Fibroblast of skin of left biceps (primary cell): Measurements from ENCODE around the gene CTRL.
"Not testable (repeated sequence)": the region's sequence is repeated elsewhere in the genome, so short reads cannot be mapped to it uniquely, and the experiment has no call there.

Source experiments
- DNase-seq, 2 experiments: peaks; one replicate each; pipeline ENCODE4 v3.0.0-alpha.2; 2013; ENCODE audit warnings: low read depth in 2 of 2

Gene CTRL

DNA sequence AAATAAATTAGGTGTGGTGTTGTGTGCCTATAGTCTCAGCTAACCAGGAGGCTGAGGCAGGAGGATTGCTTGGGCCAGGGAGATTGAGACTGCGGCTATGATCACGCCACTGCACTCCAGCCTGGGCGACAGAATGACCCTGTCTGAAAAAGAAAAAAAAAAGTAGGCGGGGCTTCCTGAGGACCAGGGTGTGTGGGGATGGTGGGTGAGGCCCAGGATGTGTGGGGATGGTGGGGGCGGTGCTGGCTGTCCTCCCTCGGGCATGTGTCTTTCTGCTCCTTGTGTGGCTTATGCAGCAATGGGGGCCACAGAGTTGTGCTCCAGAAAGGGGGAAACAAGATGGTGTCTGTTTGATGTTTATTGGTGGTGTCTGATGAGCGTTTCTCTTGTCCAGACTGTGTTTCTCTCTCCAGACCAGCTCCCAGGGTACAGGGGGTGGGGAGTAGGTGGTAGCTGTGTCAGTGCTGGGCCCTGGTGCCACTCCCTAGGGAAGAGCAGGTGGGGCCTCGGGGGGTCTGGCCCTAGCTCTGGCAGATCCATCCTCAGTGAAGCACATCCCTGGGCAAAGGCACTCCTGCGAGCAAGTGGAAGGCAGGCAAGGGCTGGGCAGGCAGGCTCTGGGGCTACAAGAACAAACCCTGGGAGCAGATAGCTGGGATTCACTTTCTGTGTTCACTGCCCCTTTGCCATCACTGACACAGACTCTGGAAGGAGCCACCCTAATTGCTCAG lies 10.0 kb upstream of the CTRL start:
- no peak for DNase-seq

DNA sequence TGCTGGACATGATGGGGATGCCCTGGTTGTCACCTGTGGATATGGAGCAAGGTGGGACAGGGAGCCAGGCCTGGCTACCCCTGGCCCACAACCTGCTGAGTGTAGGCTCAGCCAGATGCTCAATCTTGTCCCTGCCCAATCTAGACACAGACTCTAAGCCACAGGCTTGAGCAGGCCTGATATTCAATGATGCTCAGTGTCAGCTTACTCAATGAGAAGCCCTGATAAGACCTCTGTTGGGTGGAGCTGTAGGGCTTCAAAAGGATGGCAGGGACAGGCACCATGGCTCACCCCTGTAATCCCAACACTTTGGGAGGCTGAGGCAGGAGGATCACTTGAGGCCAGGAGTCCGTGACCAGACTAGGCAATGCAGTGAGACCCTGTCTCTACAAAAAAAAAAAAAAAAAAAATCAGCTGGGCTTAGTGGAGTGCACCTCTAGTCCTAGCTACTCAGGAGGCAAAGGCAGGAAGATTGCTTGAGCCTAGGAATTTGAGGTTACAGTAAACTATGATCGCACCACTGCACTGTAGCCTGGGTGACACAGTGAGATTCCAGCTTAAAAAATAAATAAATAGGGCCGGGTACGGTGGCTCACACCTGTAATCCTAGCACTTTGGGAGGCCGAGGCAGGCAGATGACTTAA lies 8.9 kb upstream of the CTRL start:
- no peak for DNase-seq

DNA sequence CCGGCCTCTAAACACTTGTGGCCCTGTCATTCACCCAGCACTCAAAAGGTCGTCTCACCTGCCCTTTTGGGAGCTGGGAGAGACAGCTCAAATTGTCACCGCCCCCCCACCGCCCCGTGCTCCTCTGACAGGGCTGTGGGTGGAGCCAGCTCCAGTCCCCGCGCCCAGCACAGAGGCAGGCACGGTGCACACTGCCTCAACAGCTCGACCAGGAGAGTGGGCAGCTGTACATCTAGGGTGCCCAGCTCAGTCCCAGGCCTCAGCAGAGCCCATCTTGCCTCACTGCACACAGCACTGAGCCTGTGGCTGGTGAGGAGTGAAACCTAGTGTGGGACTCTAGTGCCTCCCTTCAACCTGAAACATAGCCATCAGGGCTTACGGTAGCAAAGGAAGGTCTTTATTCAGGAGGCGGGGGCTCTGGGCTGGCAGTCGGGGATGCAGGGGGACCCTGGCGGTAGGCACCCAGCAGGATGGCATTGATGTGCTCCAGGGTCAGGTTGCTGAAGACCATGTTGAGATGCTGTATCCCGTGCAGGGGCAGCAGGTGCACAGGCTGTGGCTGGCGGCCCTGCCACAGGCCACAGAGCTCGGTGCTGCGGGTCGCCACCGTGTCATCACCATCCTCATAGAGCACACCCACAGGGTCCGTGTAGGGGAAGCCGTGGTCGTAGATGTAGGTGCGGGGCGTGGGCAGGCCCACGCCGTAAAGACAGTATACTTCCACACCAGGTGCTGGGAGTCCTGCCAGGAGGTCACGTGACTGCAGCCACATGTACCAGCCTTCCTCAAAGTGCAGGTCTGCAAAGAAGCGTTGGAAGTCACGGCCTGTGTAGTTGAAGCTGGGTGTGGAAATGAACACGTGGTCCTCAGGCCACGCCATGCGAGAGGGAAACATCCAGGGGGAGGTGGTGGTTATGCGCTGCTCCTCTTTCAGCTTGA lies 8.1 kb upstream of the CTRL start:
- no peak for DNase-seq

DNA sequence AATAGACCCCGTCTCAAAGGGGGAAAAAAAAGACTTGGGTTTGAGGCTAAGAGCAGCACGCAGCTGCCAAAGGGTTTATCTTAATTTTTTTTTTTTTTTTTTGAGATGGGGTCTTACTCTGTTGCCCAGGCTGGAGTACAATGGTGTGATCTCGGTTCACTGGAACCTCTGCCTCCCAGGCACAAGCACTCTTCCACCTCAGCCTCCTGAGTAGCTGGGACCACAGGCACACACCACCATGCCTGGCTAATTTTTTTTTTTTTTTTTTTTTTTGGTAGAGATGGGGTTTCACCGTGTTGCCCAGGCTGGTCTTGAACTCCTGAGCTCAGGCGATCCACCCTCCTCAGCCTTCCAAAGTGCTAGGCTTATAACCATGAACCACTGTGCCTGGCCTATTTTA lies 6.1 kb upstream of the CTRL start:
- DNase-seq = not testable (repeated sequence)

DNA sequence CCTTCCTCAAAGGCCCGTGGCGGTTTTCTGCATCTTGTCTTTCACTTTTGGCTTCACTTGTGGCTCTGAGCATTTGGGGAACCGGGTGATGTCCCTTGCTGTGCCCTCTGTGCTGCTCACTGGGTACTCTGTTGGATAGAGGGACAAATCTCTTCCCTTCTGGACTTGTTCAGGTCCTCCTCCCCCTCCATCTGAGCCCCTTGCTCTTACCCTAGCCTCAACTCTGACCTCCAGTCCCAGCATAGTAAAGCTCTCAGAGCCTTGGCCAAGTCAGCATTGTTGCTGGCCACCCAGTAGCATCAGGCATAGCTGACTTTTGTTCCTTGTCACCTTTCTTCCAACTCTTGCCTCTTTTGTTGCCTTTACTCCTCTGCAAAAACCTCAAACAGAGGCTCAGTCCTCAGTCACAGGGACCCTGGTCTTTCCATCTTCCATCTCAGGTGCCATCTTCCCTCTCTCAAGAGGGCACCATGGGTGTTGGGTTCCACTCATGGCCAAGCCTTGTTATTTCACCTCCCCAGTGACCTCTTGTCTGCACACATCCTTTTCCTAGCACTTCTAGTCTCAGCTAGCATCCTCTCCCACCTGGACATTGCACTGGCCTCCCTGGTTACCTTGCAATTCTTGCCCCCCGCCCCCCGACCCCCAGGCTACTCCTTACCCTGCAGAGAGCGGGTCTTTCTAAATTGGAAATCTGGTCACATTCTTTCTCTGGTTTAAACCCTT lies 5.4 kb upstream of the CTRL start:
- DNase-seq = no peak

DNA sequence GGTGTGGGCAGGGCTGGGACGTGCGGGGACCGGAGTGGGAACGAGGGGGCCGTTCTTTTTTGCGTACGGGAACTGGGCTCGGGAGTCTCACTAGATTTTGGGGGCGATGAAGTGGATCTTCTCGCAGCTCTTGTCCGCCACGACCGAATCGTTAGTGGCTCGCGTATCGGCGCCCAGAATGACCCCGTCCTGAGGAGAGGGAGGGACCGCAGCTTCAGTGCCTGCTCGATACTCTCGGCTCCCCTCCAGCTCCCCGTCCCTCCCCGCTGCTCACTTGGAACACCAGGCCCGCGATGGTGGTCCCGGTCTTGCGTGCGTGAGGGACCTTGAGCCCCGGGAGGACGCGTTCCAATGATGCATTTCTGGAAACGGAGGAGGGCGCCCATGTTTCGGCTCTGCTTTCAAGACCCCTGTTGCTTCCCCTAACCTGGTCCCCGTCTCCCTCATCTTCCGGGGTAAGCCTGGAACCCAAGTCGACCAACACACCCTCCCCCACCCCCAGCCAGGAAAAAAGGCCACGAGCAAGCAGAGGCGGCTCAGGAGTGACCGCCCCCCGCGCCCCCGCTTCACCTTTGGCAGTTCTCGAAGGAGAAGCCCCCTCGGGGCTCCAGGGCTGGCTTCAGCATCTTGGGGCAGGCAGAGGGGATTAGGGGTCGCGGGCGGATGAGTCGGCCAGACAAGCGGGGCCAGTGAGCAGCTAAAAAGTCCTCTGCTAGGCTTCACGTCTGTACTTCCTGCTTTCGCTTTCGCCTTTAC lies 4.6 kb upstream of the CTRL start, which contains the start of gene PSMB10:
PSMB10 (minus strand) TSS at position 727 of the 756 bp plus-strand sequence; CDS start at position 626, 101 bp downstream.
- DNase-seq = no peak

DNA sequence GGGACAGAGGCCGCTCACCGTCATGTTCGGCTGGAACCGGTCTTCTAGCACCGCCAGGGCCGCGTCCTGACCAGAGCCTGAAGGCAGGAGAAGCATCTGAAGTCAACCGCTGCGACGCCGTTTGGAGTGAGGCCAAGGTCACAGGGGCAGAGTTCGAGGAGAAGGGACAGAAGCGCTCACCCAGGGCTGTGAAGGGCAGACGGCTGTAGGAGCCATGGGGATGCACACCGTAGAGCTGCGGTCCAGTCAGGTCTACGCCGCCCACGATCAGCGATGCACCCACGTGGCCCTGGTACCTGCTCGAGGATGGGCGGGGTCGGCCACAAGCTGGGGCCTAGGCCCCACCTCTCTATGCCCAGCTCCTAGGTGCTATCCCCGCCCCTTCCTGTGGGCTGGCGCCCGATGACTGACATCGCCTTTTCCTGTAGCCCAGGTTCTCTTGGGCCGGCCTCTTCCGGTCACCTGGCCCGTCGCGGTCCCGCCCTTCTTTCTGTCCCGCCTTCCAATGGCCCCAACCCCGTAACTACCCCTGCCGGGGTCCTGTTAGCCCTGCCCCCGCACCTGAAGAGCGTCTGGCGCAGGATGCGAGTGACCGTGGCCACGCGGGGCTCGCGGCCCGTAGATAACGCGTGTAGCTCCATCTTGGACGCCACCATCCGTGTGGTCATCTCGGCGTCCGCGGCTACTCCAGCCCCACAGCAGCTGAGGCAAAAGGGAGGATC lies 3.9 kb upstream of the CTRL start:
- peak; percentile 57 to 69 for DNase-seq

DNA sequence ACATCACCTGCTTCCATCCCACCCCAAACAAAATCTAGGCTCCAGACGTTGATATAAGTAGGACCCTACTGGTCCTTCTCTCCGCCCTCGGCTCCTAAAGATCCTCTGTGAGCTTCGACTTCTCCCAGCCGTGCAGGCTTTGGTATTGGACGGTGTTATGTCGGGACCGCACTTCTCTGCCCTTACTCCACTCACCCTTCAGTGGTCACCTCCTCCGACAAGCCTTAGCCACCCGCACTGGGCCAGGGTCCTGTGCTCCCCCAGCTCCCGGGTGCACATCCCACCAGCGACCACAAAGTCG lies 3.4 kb upstream of the CTRL start:
- no peak for DNase-seq

DNA sequence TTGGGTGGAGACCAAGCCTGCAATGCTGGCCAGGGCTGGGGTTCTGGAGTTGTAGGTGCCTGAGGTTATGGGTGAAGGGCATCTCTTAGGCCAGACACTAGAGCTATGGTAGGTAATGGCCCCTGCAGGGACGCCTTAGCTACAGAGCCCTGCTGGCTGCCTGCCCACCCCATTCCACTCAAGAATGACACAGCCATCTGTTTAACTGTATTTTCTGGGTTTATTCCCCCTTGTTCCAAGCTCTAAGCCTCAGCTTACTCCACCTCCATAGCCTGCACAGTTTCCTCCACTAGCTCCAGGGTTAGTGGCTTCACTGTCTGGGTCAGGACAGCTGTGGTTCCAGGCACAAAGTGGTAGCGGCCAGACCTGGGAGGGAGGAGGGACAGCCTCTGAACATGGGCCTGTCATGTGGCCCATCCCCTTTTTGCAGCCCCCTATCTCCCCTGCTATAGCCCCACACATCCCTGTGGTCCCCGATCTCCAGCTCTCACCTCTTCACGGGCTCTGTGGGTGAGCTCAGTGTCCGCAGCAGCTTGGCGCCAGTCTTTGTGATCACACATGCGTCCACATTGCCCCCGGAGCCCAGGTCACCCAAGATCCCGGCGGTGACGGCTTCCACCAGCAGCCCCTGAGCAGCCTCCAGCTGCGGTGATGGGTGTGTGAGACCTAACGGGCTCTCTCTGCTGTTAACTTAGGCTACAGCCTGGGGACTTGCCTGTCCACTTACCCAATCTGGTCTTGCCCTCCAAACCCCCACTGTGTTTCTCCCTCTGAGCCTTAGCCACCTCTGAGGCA lies 2.8 kb upstream of the CTRL start:
- no peak for DNase-seq

DNA sequence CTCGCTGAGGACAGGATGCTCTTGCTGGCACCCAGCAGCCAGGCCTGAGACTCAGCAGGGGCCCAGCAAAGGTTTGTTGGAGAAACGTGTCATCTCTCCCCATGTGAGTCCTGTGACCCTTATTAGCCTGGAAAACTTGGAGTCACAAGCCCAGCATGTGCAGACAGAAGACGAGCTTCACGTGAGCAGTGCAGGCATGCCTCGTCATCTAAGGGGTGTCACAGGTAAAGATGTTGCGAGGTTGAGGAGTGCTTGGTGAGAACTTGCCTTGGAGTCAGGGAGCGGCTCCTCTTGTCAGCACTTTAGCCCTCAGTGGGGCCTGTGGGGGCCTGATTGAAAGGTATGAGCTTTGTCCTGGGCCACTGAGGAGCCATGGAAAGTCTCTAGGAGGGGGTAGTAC lies 2.1 kb upstream of the CTRL start:
- DNase-seq = no peak

DNA sequence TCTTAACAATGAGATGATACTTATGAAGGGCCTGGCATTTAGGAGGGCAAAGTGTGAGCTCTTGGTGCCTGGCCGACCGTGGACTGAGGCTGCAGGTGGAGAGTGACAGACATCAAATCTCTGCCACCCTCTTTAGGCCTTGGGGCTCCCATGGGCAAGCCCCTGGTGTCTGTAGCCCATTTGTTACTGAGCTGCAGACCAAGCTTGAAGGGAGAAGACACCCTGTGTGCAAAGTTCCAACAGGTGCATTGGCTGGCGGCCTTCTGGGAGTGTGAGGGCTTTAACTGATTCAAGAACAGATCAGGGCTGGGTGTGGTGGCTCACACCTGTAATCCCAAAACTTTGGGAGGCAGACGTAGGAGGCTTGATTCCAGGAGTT lies 789 bp upstream of the CTRL start:
- DNase-seq = no peak

DNA sequence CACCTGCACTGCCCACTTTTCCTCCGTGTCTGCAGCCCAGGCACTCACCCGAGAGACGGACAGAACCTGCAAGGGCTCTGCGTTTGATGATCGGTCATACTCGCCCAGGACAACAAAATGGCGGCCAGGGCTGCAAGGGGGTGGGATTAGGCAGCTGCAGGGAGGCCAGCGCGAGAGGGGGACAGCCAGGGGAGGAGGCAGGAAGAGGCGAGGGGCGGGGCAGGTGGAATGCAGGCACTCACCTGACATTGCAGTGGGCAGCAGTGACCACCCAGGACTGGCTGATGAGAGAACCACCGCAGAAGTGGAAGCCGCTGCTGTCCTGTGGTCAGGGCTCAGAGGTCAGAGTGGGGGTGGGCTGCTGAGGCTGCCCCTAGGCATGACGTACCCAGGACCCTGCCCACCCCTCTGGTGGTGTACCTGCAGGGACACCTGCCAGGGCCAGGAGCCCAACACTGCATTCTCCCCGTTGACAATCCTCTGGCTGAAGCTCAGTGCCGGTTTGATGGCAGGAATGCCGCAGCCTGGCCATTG lies 917 bp downstream of the CTRL start:
- no peak for DNase-seq

DNA sequence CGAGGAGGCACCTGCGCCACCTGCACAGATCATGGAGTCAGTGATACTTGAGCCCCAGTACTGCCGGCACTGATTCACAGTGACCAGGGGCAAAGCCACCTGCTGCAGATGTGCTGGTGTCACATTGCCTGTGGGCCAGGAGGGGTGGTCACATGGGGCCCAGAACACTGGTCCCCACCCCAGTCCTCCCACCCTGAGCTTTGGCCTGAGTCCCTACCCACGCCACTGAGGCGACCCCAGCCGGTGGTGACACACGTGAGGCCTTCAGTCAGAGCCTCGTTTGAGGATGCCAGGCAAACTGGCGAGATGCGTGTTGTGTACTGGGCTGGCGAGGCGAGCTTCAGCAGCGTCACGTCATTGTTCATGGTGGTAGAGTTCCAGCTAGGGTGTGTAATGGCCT lies 1.5 kb downstream of the CTRL start:
- DNase-seq = no peak

DNA sequence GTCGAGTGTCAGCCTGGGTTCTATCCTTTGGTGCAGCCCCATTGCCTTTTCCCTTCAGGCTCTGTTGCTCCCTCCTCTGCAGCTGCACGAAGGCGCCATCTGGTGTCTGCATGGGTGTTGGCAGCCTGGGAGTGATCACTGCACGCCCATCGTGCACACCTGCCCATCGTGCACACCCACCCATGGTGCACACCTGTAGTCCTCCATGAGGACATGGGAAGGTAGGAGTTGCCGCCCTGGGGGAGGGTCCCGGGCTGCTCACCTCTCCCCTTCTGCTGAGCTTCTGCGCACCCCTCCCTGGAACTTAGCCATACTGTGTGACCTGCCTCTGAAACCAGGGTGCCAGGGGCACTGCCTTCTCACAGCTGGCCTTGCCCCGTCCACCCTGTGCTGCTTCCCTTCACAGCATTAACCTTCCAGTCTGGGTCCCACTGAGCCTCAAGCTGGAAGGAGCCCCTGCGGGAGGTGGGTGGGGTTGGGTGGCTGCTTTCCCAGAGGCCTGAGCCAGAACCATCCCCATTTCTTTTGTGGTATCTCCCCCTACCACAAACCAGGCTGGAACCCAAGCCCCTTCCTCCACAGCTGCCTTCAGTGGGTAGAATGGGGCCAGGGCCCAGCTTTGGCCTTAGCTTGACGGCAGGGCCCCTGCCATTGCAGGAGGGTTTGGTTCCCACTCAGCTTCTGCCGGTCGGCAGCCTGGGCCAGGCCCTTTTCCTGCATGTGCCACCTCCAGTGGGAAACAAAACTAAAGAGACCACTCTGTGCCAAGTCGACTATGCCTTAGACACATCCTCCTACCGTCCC lies 2.9 kb downstream of the CTRL start:
- no peak for DNase-seq

DNA sequence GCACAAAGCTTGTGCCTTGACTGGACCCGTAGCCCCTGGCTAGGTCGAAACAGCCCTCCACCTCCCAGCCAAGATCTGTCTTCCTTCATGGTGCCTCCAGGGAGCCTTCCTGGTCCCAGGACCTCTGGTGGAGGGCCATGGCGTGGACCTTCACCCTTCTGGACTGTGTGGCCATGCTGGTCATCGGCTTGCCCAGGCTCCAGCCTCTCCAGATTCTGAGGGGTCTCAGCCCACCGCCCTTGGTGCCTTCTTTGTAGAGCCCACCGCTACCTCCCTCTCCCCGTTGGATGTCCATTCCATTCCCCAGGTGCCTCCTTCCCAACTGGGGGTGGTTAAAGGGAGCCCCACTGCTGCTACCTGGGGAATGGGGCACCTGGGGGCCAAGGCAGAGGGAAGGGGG lies 3.5 kb downstream of the CTRL start:
- no peak for DNase-seq

DNA sequence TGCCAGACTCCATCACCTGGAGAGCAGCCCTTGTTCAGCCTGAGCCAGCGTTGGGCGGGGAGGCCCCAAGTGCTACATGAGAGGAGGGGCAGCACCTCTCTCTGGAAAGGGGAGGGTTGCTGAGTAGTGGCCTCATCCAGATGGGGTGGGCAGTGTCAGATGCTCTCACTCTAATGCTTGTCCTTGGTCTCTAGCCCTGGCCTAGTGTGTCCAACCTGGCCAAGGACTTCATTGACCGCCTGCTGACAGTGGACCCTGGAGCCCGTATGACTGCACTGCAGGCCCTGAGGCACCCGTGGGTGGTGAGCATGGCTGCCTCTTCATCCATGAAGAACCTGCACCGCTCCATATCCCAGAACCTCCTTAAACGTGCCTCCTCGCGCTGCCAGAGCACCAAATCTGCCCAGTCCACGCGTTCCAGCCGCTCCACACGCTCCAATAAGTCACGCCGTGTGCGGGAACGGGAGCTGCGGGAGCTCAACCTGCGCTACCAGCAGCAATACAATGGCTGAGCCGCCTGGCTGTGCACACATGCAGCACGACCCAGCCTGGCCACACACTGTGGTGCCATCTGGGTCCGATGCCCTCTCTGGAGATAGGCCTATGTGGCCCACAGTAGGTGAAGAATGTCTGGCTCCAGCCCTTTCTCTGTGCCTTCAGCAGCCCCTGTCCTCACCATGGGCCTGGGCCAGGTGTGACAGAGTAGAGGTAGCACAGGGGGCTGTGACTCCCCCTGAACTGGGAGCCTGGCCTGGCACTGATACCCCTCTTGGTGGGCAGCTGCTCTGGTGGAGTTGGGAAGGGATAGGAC lies 4.3 kb downstream of the CTRL start:
- DNase-seq = no peak

DNA sequence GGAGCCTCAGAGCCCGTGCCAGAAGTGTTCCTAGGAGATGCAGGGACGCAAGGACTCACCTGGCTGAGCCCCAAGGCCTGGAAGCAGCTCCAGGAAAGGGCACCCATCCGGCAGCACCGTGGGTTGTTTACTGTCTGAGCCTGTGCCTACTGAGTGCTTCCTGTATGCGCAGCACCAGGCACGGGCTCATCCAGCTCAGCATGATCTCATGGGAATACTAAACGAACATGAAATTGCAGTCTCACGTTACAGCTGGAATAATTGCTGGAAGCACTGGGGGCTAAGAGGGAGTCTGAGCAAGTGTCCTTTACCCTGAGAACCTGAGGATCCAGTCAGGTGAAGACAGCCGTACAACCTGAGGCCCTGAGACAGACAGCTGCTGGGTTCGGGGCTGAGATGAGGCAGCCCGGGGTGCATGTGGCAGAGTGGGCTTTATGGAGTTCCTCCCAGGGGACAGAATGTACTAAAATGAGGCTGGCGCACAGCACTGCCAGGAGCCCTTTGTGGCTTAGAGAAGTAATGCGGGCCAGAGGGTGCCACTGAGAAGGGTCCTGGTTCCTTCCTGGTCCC lies 5.4 kb downstream of the CTRL start:
- DNase-seq = no peak
